GM20431 (cell line): ENCODE results near the gene NCK2.

ENCODE experiments used
- in situ Hi-C: fragments of 300-500 bp; cut with MseI, MboI; formaldehyde crosslinking; loops from one replicate; pipeline ENCODE4 v1.15.0; 2020; ENCODE audit warnings: low sequenced_read_pairs; ENCODE audit not compliant: unreplicated experiment

Gene NCK2

DNA sequence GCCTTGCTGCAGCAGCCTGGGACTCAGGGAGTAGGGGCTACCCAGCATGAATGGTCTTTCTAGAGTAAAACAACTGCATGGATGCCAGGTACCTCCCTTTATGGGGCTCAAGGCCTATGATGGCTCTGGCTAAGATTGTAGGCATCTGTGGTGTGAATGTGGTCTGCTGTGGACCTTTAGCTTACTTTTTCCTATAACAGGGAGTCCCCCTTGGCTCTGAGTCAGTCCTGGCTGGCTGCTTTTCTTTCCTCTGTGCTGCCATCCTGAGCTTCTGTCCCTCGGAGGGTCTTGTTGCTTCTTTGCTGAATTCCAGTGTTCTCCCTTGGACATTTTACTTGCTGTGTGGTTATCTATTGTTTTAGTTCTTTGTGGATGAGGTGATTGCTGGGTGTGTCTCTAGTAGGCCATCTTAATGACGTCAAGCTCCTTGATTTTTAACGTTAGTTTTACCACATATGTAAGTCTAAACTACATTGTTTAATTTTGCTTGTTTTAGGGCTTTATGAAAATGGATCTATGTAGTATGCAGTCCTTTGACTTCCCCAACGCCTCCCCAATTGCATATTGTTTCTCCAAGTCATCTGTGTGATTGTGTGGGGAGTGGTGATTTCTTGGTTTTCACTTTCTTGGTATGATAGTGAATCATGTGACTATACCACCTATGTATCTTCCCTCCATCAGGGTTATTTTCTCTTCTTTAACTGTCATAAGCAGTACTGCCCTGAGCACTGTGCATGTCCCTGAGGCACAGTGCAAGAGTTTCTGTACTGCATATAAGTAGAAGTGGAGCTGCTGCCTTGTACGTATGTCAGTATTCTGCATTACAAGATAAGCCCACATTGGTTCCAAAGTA, 92.4 kb downstream of the NCK2 start:
- in situ Hi-C loops = no loop called here

DNA sequence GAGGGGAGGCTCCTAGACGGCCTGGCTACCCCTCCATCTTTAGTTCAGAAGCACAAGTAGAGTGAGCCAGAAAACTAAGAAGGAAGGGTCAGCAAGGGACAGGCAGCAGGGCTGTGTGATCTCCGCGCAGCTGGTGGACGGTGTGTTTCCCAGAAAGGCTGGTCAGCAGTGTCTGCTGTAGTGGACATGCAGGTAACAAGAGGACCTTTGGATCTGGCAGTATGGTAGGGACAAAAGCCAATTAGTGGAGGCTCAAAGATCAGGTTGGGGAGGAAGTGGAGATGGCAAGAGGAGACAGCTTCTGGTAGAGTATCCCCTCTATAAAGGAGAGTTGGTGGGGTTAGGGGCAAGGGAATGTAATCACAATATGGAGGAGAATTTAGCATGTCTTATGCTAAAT, 95.1 kb downstream of the NCK2 start:
- in situ Hi-C loops = no loop called here

GRCh38 chr2:105840933-105841332, 96.2 kb downstream of the NCK2 start:
- in situ Hi-C loops = no loop called here

GRCh38 chr2:105841551-105841950, 96.8 kb downstream of the NCK2 start:
- in situ Hi-C loops = no loop called here

GRCh38 chr2:105842555-105842954, 97.8 kb downstream of the NCK2 start:
- in situ Hi-C loops = no loop called here

- in situ Hi-C loops = no loop called here
Observed at GRCh38 chr2:105843476-105844374, 99.0 kb downstream of the NCK2 start.

GRCh38 chr2:105845976-105846375, 101.3 kb downstream of the NCK2 start:
- in situ Hi-C loops = no loop called here

GRCh38 chr2:105847056-105847455, 102.3 kb downstream of the NCK2 start:
- in situ Hi-C loops = no loop called here

GRCh38 chr2:105848367-105848766, 103.7 kb downstream of the NCK2 start:
- in situ Hi-C loops = no loop called here

DNA sequence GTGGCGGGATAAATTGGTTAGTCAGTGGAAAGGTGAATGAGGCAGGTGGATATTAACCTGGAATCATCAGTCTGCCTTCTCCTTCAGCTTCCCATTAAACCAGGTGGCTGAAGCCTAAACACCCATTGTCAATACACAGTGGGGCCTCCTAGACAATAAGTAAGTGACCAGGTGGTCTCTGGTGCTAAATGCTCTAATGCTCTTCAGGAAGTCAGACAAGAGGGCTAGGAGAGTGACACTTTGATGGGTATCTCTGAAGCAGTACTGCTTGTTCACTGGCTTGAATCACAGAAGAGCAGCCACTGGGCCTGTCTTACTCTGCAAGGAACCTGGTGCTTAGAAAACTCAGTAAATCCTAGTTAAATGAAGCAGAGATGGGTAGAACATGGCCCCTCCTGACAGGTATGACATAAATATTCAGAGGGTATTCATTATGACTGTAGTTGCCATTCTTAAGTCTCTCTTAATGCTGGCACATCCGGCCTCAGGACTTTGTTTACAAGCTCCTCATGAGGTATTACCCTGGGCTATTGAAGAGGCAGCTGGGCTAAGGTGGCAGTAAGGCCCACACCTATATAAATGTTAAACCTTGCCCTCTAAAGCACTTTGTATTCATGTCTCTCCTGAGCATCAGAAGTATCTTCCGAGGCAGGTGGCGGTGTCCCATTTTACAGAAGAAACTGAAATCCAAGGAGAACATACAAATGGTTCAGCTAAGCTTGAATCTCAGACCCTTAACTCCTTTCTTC, 104.9 kb downstream of the NCK2 start:
- in situ Hi-C loops = no loop called here

GRCh38 chr2:105852066-105852465, 107.4 kb downstream of the NCK2 start:
- in situ Hi-C loops = no loop called here

DNA sequence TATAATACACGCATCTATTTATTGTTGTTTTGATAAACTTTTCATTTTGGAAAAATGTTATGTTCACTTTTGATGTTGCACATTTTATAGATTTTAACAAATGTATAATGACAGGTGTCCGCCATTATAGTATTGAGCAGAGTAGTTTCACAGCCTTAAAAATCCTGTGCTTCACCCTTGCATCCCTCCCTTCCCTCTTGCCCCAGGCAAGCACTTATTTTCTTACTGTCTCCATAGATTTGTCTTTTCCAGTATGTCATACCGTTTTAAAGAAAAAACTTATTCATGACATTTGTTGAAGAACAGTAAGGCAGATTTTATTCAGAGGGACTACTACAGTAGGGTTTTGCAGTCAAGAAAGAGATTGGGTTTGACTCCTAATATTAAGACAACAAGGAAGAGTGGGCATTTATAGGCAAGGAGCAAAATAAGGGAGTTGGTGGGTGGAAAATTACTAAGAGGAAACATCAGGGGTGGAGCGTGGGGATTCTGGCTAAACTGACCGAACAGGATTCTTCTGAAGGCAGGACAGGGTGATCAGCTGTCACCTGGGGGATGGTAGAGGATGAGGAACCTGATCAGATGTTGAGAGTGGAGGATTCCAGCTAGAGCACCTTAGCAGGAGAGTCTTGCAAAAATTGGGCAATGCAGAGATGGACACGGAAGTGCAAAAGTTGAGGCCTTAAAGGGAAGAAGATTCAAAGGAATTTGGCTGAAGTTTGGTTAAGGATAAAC, 108.8 kb downstream of the NCK2 start:
- in situ Hi-C loops = no loop called here

- in situ Hi-C loops = no loop called here
Observed at GRCh38 chr2:105854972-105855371, 110.3 kb downstream of the NCK2 start.

- in situ Hi-C loops = no loop called here
Observed at GRCh38 chr2:105856581-105856980, 111.9 kb downstream of the NCK2 start.

GRCh38 chr2:105857076-105857740, 112.5 kb downstream of the NCK2 start:
- in situ Hi-C loops = no loop called here

- in situ Hi-C loops = no loop called here
Observed at GRCh38 chr2:105858868-105859693, 114.4 kb downstream of the NCK2 start.

DNA sequence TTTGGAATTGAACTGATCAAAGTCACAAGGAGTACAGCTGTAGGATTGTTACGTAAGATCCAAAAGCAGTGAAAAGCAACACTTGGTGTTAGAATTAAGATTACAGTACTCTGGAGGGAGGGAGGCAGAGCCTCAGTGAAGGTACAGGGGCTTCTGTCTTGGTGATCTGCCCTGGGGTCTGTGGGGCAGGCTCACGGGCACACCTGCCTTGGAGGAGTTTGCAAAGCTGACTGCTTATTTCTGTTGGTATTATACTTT, 114.9 kb downstream of the NCK2 start:
- in situ Hi-C loops = no loop called here

DNA sequence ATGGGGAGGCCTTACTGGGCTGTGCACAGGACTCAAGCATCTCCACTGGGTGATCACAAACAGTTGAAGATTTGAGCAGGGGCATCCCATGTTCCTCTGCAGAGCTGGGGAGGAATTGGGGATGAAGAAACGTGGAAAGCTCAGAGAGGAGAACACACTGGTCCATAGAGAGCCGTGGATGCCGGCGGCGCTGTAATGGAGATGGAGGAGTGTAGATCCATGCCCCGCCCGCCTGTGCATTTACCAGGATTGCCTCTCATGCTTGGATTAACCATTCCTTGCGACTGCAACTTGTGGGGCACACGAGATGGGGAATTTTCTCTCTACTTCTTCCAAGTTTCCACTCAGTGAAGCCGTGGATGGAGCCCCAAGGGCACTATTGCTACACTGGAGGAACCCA, 115.9 kb downstream of the NCK2 start:
- in situ Hi-C loops = no loop called here

DNA sequence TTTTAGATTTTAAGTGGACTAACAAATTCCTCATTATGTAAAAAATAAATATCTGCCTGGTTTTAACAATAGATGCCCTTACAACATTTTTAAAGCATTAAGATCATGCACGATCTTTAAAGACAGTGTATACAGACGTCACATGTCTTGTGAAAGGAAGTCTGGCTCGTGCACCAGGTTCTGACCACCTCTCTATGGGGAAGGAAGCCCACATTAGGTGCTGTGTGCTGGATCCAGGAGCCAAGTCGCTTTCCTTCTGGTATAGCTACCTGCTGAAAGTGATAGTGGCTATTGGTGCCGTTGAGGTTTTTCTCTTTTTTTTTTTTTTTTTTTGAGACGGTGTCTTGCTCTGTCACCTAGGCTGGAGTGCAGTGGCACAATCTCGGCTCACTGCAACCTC, 116.5 kb downstream of the NCK2 start:
- in situ Hi-C loops = no loop called here
